Measurements from ENCODE around the gene PKN1. TPM values are rescaled to one million over a fixed set of nuclear protein-coding genes. Genes with fewer than 3 reads are reported as not detected.
"Not testable (repeated sequence)": the region's sequence is repeated elsewhere in the genome, so short reads cannot be mapped to it uniquely, and the experiment has no call there.

The PKN1 gene
- total RNA-seq, 1 donor from 2014 or later = 204 TPM

GRCh38 chr19:14450876-14451275 is 17.8 kb downstream of the PKN1 start:
- Mint-ChIP-seq H3K4me1 (ENCODE audit: low read depth) (no peaks in the 10 kb centered on the region), H3K27ac (ENCODE audit: unreplicated experiment) (no peak overlapping the region), H3K27me3 (ENCODE audit: low read depth) (no peaks in the 10 kb centered on the region), H3K4me3 (ENCODE audit: unreplicated experiment) (no peak overlapping the region), H3K36me3 (ENCODE audit: low read depth) (peaks cover 35% of the 10 kb centered on the region), H3K9me3 (ENCODE audit: low read depth) (no peaks in the 10 kb centered on the region)
- TF ChIP-seq CTCF (IDR thresholded peaks at IDR 0.05) = no peak
- no peak for DNase-seq (ENCODE audit: low spot score)

GRCh38 chr19:14452303-14452702 is 19.2 kb downstream of the PKN1 start:
- H3K36me3 Mint-ChIP-seq (ENCODE audit: low read depth) = peaks cover 27% of the 10 kb centered on the region
- not testable (repeated sequence) for H3K4me3 Mint-ChIP-seq (ENCODE audit: unreplicated experiment); H3K4me1 Mint-ChIP-seq (ENCODE audit: low read depth); H3K27me3 Mint-ChIP-seq (ENCODE audit: low read depth); H3K27ac Mint-ChIP-seq (ENCODE audit: unreplicated experiment); DNase-seq (ENCODE audit: low spot score); H3K9me3 Mint-ChIP-seq (ENCODE audit: low read depth)

GRCh38 chr19:14459703-14460102 is 26.6 kb downstream of the PKN1 start:
- peaks cover 19% of the 10 kb centered on the region for H3K36me3 Mint-ChIP-seq (ENCODE audit: low read depth)
- H3K4me3 Mint-ChIP-seq (ENCODE audit: unreplicated experiment) = no peak overlapping the region
- no peaks in the 10 kb centered on the region for H3K9me3 Mint-ChIP-seq (ENCODE audit: low read depth)
- H3K4me1 Mint-ChIP-seq (ENCODE audit: low read depth) = no peaks in the 10 kb centered on the region
- TF ChIP-seq CTCF (IDR thresholded peaks at IDR 0.05) = no peak
- H3K27me3 Mint-ChIP-seq (ENCODE audit: low read depth) = no peaks in the 10 kb centered on the region
- no peak for DNase-seq (ENCODE audit: low spot score)
- no peak overlapping the region for H3K27ac Mint-ChIP-seq (ENCODE audit: unreplicated experiment)

GRCh38 chr19:14460935-14461334 is 27.8 kb downstream of the PKN1 start:
- H3K4me1 Mint-ChIP-seq (ENCODE audit: low read depth) = no peaks in the 10 kb centered on the region
- DNase-seq (ENCODE audit: low spot score) = no peak
- H3K9me3 Mint-ChIP-seq (ENCODE audit: low read depth) = no peaks in the 10 kb centered on the region
- H3K27me3 Mint-ChIP-seq (ENCODE audit: low read depth) = no peaks in the 10 kb centered on the region
- H3K27ac Mint-ChIP-seq (ENCODE audit: unreplicated experiment) = no peak overlapping the region
- no peak for TF ChIP-seq CTCF (IDR thresholded peaks at IDR 0.05)
- H3K4me3 Mint-ChIP-seq (ENCODE audit: unreplicated experiment) = no peak overlapping the region
- H3K36me3 Mint-ChIP-seq (ENCODE audit: low read depth) = peaks cover 17% of the 10 kb centered on the region

- not testable (repeated sequence) for H3K27ac Mint-ChIP-seq (ENCODE audit: unreplicated experiment)
- peaks cover 19% of the 10 kb centered on the region for H3K36me3 Mint-ChIP-seq (ENCODE audit: low read depth)
Observed at GRCh38 chr19:14462401-14462800, 29.3 kb downstream of the PKN1 start.

GRCh38 chr19:14463747-14464146 is 30.6 kb downstream of the PKN1 start:
- H3K27me3 Mint-ChIP-seq (ENCODE audit: low read depth) = no peaks in the 10 kb centered on the region
- no peak for DNase-seq (ENCODE audit: low spot score)
- TF ChIP-seq CTCF (IDR thresholded peaks at IDR 0.05) = no peak
- no peaks in the 10 kb centered on the region for H3K4me1 Mint-ChIP-seq (ENCODE audit: low read depth)
- H3K27ac Mint-ChIP-seq (ENCODE audit: unreplicated experiment) = no peak overlapping the region
- H3K36me3 Mint-ChIP-seq (ENCODE audit: low read depth) = peaks cover 23% of the 10 kb centered on the region
- H3K9me3 Mint-ChIP-seq (ENCODE audit: low read depth) = no peaks in the 10 kb centered on the region
- no peak overlapping the region for H3K4me3 Mint-ChIP-seq (ENCODE audit: unreplicated experiment)

More at GRCh38 chr19:14462401-14462800, 29.3 kb downstream of the PKN1 start:
- not testable (repeated sequence) for H3K9me3 Mint-ChIP-seq (ENCODE audit: low read depth); DNase-seq (ENCODE audit: low spot score); H3K4me1 Mint-ChIP-seq (ENCODE audit: low read depth); H3K27me3 Mint-ChIP-seq (ENCODE audit: low read depth); H3K4me3 Mint-ChIP-seq (ENCODE audit: unreplicated experiment)

All from chondrocyte (in vitro differentiated cells).